Stomach (tissue), 9 donors: ENCODE data around the gene CUX1. TPM values are rescaled to one million over a fixed set of nuclear protein-coding genes. Genes with fewer than 3 reads are reported as not detected.
A peak's percentile ranks its signal among the peaks of the same experiment; 100 is the strongest.
"Not testable (repeated sequence)": the region's sequence is repeated elsewhere in the genome, so short reads cannot be mapped to it uniquely, and the experiment has no call there.

Experiments used
- DNase-seq, 2 donors: peaks; one replicate each; pipeline versions ENCODE4 v3.0.0 to v3.0.0-alpha.2; 2013 to 2019
- H3K27ac ChIP-seq, 5 donors: fragments of 200-600 bp in 4 of 5; sonication (generic) in 4 of 5; one replicate each; pipeline ENCODE4 v1.5.1; 2013 to 2019; ENCODE audit warnings: mild to moderate bottlenecking in 1 of 5, moderate library complexity in 1 of 5
- H3K27me3 ChIP-seq, 3 donors: fragments of 200-600 bp; sonication (generic); one replicate each; pipeline ENCODE4 v1.5.1; 2017 to 2019; ENCODE audit warnings: mixed run types in 1 of 3
- H3K36me3 ChIP-seq, 4 donors: fragments of 200-600 bp; sonication (generic); 1 replicate in 3 of 4; 2 replicates in 1 of 4; pipeline ENCODE4 v1.5.1; 2016 to 2019
- H3K4me1 ChIP-seq, 4 donors: fragments of 200-600 bp; sonication (generic); one replicate each; pipeline ENCODE4 v1.5.1; 2016 to 2019
- H3K4me3 ChIP-seq, 4 donors: fragments of 200-600 bp; sonication (generic) in 3 of 4; one replicate each; pipeline ENCODE4 v1.5.1; 2016 to 2019; ENCODE audit warnings: mild to moderate bottlenecking in 1 of 4
- H3K9me3 ChIP-seq, 4 donors: fragments of 200-600 bp; sonication (generic); one replicate each; pipeline ENCODE4 v1.5.1; 2016 to 2019
- CTCF ChIP-seq, 7 experiments: fragments of 450-650 bp in 4 of 7; fragments of 200-600 bp in 3 of 7; sonication (generic) in 3 of 7; IDR thresholded peaks; one replicate each; pipeline ENCODE4 v1.5.1; 2016 to 2019; ENCODE audit warnings: antibody characterized with exemption in 7 of 7, control low read depth in 2 of 7, mild to moderate bottlenecking in 1 of 7
- EP300 ChIP-seq: sonication (generic); formaldehyde crosslinking; IDR thresholded peaks from one replicate; pipeline ENCODE4 v1.6.1; 2017; ENCODE audit warnings: antibody characterized with exemption
- POLR2A ChIP-seq, 4 donors: fragments of 450-650 bp; IDR thresholded peaks; one replicate each; pipeline ENCODE4 v1.6.1; 2016; ENCODE audit warnings: antibody characterized with exemption in 4 of 4, control low read depth in 2 of 4, mild to moderate bottlenecking in 1 of 4, moderate library complexity in 1 of 4
- POLR2AphosphoS5 ChIP-seq, 3 donors: sonication (generic); formaldehyde crosslinking; IDR thresholded peaks; one replicate each; pipeline ENCODE4 v1.6.1; 2016; ENCODE audit warnings: antibody characterized with exemption in 3 of 3
- WGBS, 5 donors: extraction: QIAGEN DNeasy Blood & Tissue Kit in 3 of 5; methylation state at CpG; one replicate each; pipeline versions ENCODE4 v1.1.5 to v1.1.7; 2013 to 2018; 5-methylcytosine and 5-hydroxymethylcytosine counted together
- intact Hi-C: fragments of 100-400 bp; cut with DNase I; formaldehyde crosslinking; loops from one replicate; pipeline ENCODE4 v1.15.1; 2023; ENCODE audit warnings: low total_unique reads
- polyA plus RNA-seq, 3 donors: library from polyadenylated mRNA; stranded (reverse); fragments of 200-250 nt; gene quantifications; one replicate each; pipeline ENCODE4 v1.2.3, GENCODE V29; 2013
- total RNA-seq, 5 donors: library from RNA; depleted of rRNA; stranded (reverse); fragments of >200 nt; gene quantifications; one replicate each; pipeline versions ENCODE4 v1.1.0 to v1.2.3, GENCODE V29; 2014 to 2016
- donor health status: healthy with polysubstance abuse.
- donor health status: Bipolar disorder and iron deficiency.
- donor health status: healthy.

Gene CUX1
- total and polyA plus RNA-seq, 8 donors: 24.7 to 201 (median 54.7) TPM

- Histone ChIP-seq H3K27ac (no peak overlapping the region), H3K27me3 (no peaks in the 10 kb centered on the region), H3K4me3 (no peak overlapping the region), H3K36me3 (peaks cover 0 to 8% (median 4%) of the 10 kb centered on the region in 4 donors), H3K4me1 (peaks cover 0 to 9% (median 3%) of the 10 kb centered on the region in 4 donors), H3K9me3 (no peaks in the 10 kb centered on the region)
- intact Hi-C loops: no loop called here
- 91 to 96% (median 93%) methylated on average over 23 to 24 of the region's 24 CpGs for WGBS, 5 donors
- DNase-seq: no peak
- TF ChIP-seq POLR2A (IDR thresholded peaks at IDR 0.05): no peak
- no peak for TF ChIP-seq EP300
- no peak for TF ChIP-seq CTCF (IDR thresholded peaks at IDR 0.05)
- TF ChIP-seq POLR2AphosphoS5 (IDR thresholded peaks at IDR 0.05): no peak
Observed at GRCh38 chr7:102021841-102022618, 204.6 kb downstream of the CUX1 start.

DNA sequence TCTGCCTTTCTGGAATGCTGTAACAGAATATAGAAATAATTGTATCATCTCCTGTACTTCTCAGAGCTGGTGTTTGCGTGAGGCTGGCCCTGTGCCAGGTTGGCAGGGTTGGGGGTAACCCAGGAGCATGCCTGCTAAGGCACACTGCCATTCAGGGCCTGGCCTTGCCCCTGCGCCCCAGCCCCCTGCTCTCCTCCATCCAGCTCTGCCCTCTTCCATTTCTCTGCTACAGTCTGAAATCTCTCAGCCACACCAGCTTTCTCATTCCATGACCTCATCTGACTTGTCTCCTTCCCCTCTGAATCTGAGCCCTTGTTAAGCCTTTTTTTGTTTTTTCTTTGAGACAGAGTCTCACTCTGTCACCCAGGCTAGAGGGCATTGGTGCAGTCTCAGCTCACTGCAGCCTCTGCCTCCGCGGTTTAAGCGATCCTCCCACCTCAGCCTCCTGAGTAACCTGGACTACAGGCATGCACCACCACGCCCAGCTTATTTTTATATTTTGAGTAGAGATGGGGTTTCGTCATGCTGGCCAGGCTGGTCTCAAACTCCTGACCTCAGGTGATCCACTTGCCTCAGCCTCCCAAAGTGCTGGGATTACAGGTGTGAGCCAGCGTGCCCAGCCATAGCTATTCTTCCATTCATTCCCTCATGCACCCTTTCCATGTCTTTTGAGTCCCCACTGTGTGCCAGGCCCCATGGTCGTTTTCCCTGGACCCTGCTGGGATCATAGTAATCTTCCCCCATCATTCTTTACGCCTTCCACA lies 206.8 kb downstream of the CUX1 start:
- no peak overlapping the region for H3K27ac ChIP-seq
- peaks cover 0 to 24% (median 18%) of the 10 kb centered on the region in 4 donors for H3K36me3 ChIP-seq
- no peaks in the 10 kb centered on the region for H3K9me3 ChIP-seq
- intact Hi-C loops: no loop called here
- TF ChIP-seq POLR2AphosphoS5 (IDR thresholded peaks at IDR 0.05) (no peak), POLR2A (IDR thresholded peaks at IDR 0.05) (no peak), EP300 (no peak), CTCF (IDR thresholded peaks at IDR 0.05) (no peak)
- no peaks in the 10 kb centered on the region for H3K27me3 ChIP-seq
- DNase-seq: peak in 1 of 2 donors; percentile 44
- H3K4me3 ChIP-seq: no peak overlapping the region
- 77 to 84% (median 81%) methylated on average over 10 of the region's 10 CpGs for WGBS, 5 donors
- H3K4me1 ChIP-seq: peaks cover 0 to 9% (median 3%) of the 10 kb centered on the region in 4 donors

DNA sequence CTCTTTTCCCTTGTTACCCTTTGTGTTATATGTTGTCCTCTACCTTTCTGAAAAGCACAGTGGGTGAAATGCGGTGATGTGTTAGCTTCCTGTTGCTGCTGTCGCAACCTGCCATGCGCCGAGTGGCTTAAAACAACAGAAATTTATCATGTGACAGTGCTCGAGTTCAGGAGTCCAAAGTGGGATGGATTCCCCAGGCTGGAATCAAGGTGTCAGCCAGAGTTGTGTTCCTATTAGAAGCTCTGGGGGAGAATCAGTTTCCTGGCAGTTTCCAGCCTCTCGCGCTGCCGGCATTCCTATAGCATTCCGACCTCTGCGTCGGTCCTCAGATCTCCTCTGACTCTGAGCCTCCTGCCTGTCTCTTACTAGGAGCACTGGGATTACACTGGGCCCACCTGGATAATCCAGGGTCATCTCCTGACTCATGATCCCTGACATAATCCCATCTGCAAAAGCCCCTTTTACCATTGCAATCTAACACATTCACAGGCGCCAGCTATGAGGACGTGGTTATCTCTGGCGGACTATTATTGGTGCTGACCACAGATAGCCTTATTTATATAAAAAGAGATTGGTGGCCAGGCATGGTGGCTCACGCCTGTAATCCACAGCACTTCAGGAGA lies 207.5 kb downstream of the CUX1 start:
- no peak overlapping the region for H3K27ac ChIP-seq
- peak in 1 of 2 donors; percentile 64 for DNase-seq
- H3K27me3 ChIP-seq: no peaks in the 10 kb centered on the region
- 71 to 86% (median 77%) methylated on average over 14 to 15 of the region's 15 CpGs for WGBS, 5 donors
- intact Hi-C loops: no loop called here
- TF ChIP-seq CTCF (IDR thresholded peaks at IDR 0.05): no peak
- no peak for TF ChIP-seq EP300
- TF ChIP-seq POLR2A (IDR thresholded peaks at IDR 0.05): no peak
- no peak for TF ChIP-seq POLR2AphosphoS5 (IDR thresholded peaks at IDR 0.05)
- peaks cover 0 to 31% (median 24%) of the 10 kb centered on the region in 4 donors for H3K36me3 ChIP-seq
- H3K4me3 ChIP-seq: no peak overlapping the region
- peaks cover 0 to 9% (median 3%) of the 10 kb centered on the region in 4 donors for H3K4me1 ChIP-seq
- no peaks in the 10 kb centered on the region for H3K9me3 ChIP-seq

DNA sequence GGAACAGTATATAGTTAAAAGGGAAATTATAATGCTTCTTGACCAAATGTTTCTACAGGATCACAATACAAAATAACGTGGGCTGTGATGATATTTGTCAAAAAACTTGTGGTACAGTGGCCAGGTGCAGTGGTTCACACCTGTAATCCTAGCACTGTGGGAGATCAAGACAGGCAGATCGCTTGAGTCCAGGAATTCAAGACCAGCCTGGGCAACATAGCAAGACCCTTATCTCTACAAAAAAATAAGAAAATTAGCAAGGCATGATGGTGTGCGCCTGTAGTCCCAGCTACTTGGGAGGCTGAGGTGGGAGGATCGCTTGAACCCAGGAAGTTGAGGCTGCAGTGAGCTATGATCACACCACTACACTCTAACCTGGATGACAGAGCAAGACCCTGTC lies 208.4 kb downstream of the CUX1 start:
- H3K9me3 ChIP-seq, intact Hi-C loops, H3K4me3 ChIP-seq, DNase-seq, H3K27ac ChIP-seq, H3K27me3 ChIP-seq, H3K4me1 ChIP-seq: not testable (repeated sequence)
- 70 to 96% (median 87%) methylated on average over 4 of the region's 4 CpGs for WGBS, 5 donors
- peaks cover 0 to 38% (median 33%) of the 10 kb centered on the region in 4 donors for H3K36me3 ChIP-seq
